Stomach (tissue), 4 donors: ENCODE data around the gene COL18A1.

Experiments
- EP300 ChIP-seq: sonication (generic); formaldehyde crosslinking; IDR thresholded peaks from one replicate; pipeline ENCODE4 v1.6.1; 2017; ENCODE audit warnings: antibody characterized with exemption
- POLR2A ChIP-seq, 4 donors: fragments of 450-650 bp; IDR thresholded peaks; one replicate each; pipeline ENCODE4 v1.6.1; 2016; ENCODE audit warnings: antibody characterized with exemption in 4 of 4, control low read depth in 2 of 4, mild to moderate bottlenecking in 1 of 4, moderate library complexity in 1 of 4
- POLR2AphosphoS5 ChIP-seq, 3 donors: sonication (generic); formaldehyde crosslinking; IDR thresholded peaks; one replicate each; pipeline ENCODE4 v1.6.1; 2016; ENCODE audit warnings: antibody characterized with exemption in 3 of 3
- TF ChIP-seq, protein P1 (sequence below), 7 experiments: fragments of 450-650 bp in 4 of 7; fragments of 200-600 bp in 3 of 7; sonication (generic) in 3 of 7; IDR thresholded peaks; one replicate each; pipeline ENCODE4 v1.5.1; 2016 to 2019; ENCODE audit warnings: antibody characterized with exemption in 7 of 7, control low read depth in 2 of 7, mild to moderate bottlenecking in 1 of 7

DNA sequence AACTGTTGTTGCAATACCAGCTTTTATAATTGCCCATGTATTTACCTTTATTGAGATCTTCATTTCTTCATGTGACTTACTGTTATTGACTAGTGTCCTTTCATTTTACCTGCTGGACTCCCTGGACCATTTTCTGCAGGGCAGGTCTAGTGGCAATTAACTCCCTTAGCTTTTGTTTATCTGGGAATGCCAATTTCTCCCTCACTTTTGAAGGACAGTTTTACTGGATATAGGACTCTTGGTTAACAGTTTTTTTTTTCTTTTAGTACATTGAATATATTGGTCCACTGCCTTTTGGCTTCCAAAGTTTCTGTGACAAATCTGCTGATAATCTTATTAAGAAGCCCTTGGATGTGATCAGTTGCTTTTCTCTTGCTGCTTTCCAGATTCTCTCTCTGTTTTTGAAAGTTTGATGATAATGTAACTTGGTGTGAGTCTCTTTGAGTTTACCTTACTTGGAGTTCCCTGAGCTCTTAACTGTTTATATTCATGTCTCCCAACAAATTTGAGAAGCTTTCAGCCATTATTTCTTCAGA is 56.9 kb downstream of the COL18A1 start:
- TF ChIP-seq, protein P1, sequence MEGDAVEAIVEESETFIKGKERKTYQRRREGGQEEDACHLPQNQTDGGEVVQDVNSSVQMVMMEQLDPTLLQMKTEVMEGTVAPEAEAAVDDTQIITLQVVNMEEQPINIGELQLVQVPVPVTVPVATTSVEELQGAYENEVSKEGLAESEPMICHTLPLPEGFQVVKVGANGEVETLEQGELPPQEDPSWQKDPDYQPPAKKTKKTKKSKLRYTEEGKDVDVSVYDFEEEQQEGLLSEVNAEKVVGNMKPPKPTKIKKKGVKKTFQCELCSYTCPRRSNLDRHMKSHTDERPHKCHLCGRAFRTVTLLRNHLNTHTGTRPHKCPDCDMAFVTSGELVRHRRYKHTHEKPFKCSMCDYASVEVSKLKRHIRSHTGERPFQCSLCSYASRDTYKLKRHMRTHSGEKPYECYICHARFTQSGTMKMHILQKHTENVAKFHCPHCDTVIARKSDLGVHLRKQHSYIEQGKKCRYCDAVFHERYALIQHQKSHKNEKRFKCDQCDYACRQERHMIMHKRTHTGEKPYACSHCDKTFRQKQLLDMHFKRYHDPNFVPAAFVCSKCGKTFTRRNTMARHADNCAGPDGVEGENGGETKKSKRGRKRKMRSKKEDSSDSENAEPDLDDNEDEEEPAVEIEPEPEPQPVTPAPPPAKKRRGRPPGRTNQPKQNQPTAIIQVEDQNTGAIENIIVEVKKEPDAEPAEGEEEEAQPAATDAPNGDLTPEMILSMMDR (IDR thresholded peaks at IDR 0.05): no peak
- no peak for TF ChIP-seq EP300
- no peak for TF ChIP-seq POLR2A (IDR thresholded peaks at IDR 0.05)
- TF ChIP-seq POLR2AphosphoS5 (IDR thresholded peaks at IDR 0.05): no peak
